Stimulated activated naive CD4-positive, alpha-beta T cell treated with Interleukin-2 at 50 U/mL for 16 hours (primary cell): Measurements from ENCODE around the gene HPS3.
"Not testable (repeated sequence)": the region's sequence is repeated elsewhere in the genome, so short reads cannot be mapped to it uniquely, and the experiment has no call there.

Experiments used
- DNase-seq: peaks from one replicate; lab custom pipeline; 2025; lab: John Stamatoyannopoulos, UW

Gene HPS3

GRCh38 chr3:149129326-149130205 is at the start of gene HPS3:
TSS of gene HPS3 (plus strand) at chr3:149129638. CDS start at chr3:149129724, 86 bp downstream.
- DNase-seq = peak; percentile 77

GRCh38 chr3:149080011-149080698 is 49.3 kb upstream of the HPS3 start:
- DNase-seq = no peak

- no peak for DNase-seq
Observed at GRCh38 chr3:149080699-149081091, 48.7 kb upstream of the HPS3 start.

- no peak for DNase-seq
Observed at GRCh38 chr3:149081772-149082171, 47.7 kb upstream of the HPS3 start.

- DNase-seq = no peak
Observed at GRCh38 chr3:149085828-149086231, 43.6 kb upstream of the HPS3 start.

- peak; percentile 89 for DNase-seq
Observed at GRCh38 chr3:149086232-149086988, 43.0 kb upstream of the HPS3 start, which contains the start of gene HLTF. TSS of gene HLTF (minus strand) at chr3:149086533. CDS start at chr3:149086336, 197 bp downstream.

- DNase-seq = no peak
Observed at GRCh38 chr3:149087208-149087607, 42.2 kb upstream of the HPS3 start.

GRCh38 chr3:149089395-149089794 is 40.0 kb upstream of the HPS3 start:
- no peak for DNase-seq

GRCh38 chr3:149090461-149090860 is 39.0 kb upstream of the HPS3 start:
- no peak for DNase-seq

GRCh38 chr3:149090907-149091306 is 38.5 kb upstream of the HPS3 start:
- DNase-seq = no peak

GRCh38 chr3:149091983-149092382 is 37.5 kb upstream of the HPS3 start:
- no peak for DNase-seq

- DNase-seq = no peak
Observed at GRCh38 chr3:149095487-149095886, 34.0 kb upstream of the HPS3 start.

GRCh38 chr3:149097987-149098386 is 31.5 kb upstream of the HPS3 start:
- DNase-seq = not testable (repeated sequence)

GRCh38 chr3:149101154-149101553 is 28.3 kb upstream of the HPS3 start:
- DNase-seq = no peak

- no peak for DNase-seq
Observed at GRCh38 chr3:149101641-149102040, 27.8 kb upstream of the HPS3 start.

- DNase-seq = no peak
Observed at GRCh38 chr3:149104484-149104883, 25.0 kb upstream of the HPS3 start.

GRCh38 chr3:149114458-149114857 is 15.0 kb upstream of the HPS3 start:
- DNase-seq = no peak

- no peak for DNase-seq
Observed at GRCh38 chr3:149115114-149115513, 14.3 kb upstream of the HPS3 start.

- no peak for DNase-seq
Observed at GRCh38 chr3:149118724-149119123, 10.7 kb upstream of the HPS3 start.

GRCh38 chr3:149119466-149119865 is 10.0 kb upstream of the HPS3 start:
- DNase-seq = no peak

- DNase-seq = no peak
Observed at GRCh38 chr3:149120051-149120972, 9.1 kb upstream of the HPS3 start.
